H1 (cell line): ENCODE measurements around the gene GNG4. TPM values are rescaled to one million over a fixed set of nuclear protein-coding genes. Genes with fewer than 3 reads are reported as not detected.

ENCODE experiments used
- BCL11A ChIP-seq, 2 experiments: IDR thresholded peaks; one replicate each; pipeline ENCODE4 v1.6.1; 2011; ENCODE audit warnings: low read depth in 2 of 2, low read length in 2 of 2, mild to moderate bottlenecking in 2 of 2
- CHD7 ChIP-seq: fragments of 300-600 bp; sonication (generic); IDR thresholded peaks from 2 replicates; pipeline ENCODE4 v1.7.1; 2012; ENCODE audit warnings: low read length, moderate library complexity, mild to moderate bottlenecking, inconsistent platforms; ENCODE audit not compliant: insufficient replicate concordance
- MAFK ChIP-seq: IDR thresholded peaks from 2 replicates; pipeline ENCODE4 v1.6.1; 2012; ENCODE audit warnings: low read depth, mild to moderate bottlenecking, improper control_type of control experiment, low read length
- RAD21 ChIP-seq, 2 experiments: IDR thresholded peaks in 1 of 2; conservative IDR thresholded peaks in 1 of 2; 2 replicates each; pipeline ENCODE4 v1.6.1; 2011; ENCODE audit warnings: low read depth in 2 of 2, low read length in 2 of 2, improper control_type of control experiment in 1 of 2, inconsistent platforms in 1 of 2, mild to moderate bottlenecking in 1 of 2, moderate library complexity in 1 of 2
- SIX5 ChIP-seq: IDR thresholded peaks from 2 replicates; pipeline ENCODE4 v1.6.1; 2011; ENCODE audit warnings: mild to moderate bottlenecking, low read depth, low read length
- polyA plus RNA-seq, 7 experiments: library from polyadenylated mRNA; depleted of rRNA in 3 of 7; stranded (reverse) in 5 of 7; unstranded in 2 of 7; fragments of >200 nt in 5 of 7; fragments of 200-250 nt in 2 of 7; gene quantifications; 1 replicate in 5 of 7; 2 replicates in 1 of 7; 4 replicates in 1 of 7; pipeline versions ENCODE4 v1.2.1 to v1.2.3, GENCODE V29; 2011 to 2013; ENCODE audit warnings: missing spikeins in 2 of 7, mixed read lengths in 2 of 7
- total RNA-seq: library from RNA; stranded (reverse); fragmentation: NEBNext Ultra II Directional; extraction: Animal tissue kit (Norgen Biotek cat#: 25700); gene quantifications from 2 replicates; pipeline ENCODE4 v1.2.1, GENCODE V29; 2021

GNG4 gene
- total and polyA plus RNA-seq, 2 of the 8 experiments (the other 6 are each of a cell fraction or from before 2014, with no cell fraction given) = 95.5 to 96.8 TPM

- TF ChIP-seq RAD21 (IDR thresholded peaks at IDR 0.05 in 1 of 2, conservative IDR thresholded peaks at IDR 0.05 in 1 of 2; ENCODE audit: low read depth in 2 of 2, low read length in 2 of 2) = no peak
- TF ChIP-seq BCL11A (IDR thresholded peaks at IDR 0.05; ENCODE audit: low read depth in 2 of 2, low read length in 2 of 2) = no peak
- no peak for TF ChIP-seq MAFK
- no peak for TF ChIP-seq SIX5
- TF ChIP-seq CHD7 = no peak
These were observed 34.1 kb upstream of the GNG4 start (continued) for GRCh38 chr1:235683653-235684052.
